Stomach (tissue), 4 donors: ENCODE data around the gene PLEKHJ1.

Experiments used
- CTCF ChIP-seq, 7 experiments: fragments of 450-650 bp in 4 of 7; fragments of 200-600 bp in 3 of 7; sonication (generic) in 3 of 7; IDR thresholded peaks; one replicate each; pipeline ENCODE4 v1.5.1; 2016 to 2019; ENCODE audit warnings: antibody characterized with exemption in 7 of 7, control low read depth in 2 of 7, mild to moderate bottlenecking in 1 of 7
- POLR2A ChIP-seq, 4 donors: fragments of 450-650 bp; IDR thresholded peaks; one replicate each; pipeline ENCODE4 v1.6.1; 2016; ENCODE audit warnings: antibody characterized with exemption in 4 of 4, control low read depth in 2 of 4, mild to moderate bottlenecking in 1 of 4, moderate library complexity in 1 of 4
- POLR2AphosphoS5 ChIP-seq, 3 donors: sonication (generic); formaldehyde crosslinking; IDR thresholded peaks; one replicate each; pipeline ENCODE4 v1.6.1; 2016; ENCODE audit warnings: antibody characterized with exemption in 3 of 3

- TF ChIP-seq POLR2A (IDR thresholded peaks at IDR 0.05), result no peak
- no peak for TF ChIP-seq CTCF (IDR thresholded peaks at IDR 0.05)
- TF ChIP-seq POLR2AphosphoS5 (IDR thresholded peaks at IDR 0.05), result no peak
Measured at GRCh38 chr19:2271234-2272103, 35.3 kb upstream of the PLEKHJ1 start.
